Measurements from ENCODE around the gene PTGFRN.

DNA sequence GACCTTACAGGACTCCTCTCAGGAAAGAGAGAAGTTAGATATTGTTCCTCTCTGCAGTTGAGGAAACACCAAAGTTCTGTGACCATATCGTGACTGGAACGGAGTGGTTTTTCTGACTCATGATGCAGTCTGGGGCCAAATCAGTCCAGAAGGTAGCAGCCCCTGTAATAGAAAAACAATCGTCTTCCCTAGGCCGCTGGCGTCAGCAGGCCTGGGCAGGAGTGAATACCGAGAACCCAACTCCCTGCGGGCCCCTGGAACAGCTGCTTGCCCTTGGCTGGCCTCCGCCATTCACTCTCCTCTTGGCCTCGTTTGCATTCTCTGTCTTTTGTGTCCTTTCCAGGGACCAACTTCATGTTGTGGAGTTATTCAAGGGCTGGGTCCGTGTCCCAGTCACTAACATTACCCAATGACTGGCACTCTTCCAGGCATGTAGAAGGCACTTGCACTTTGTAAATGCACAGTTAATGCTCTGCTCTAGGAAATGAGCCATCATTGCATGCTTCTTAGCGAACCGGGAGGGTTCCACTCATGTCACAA, 81.0 kb downstream of the PTGFRN start:
- TF ChIP-seq, protein P1, sequence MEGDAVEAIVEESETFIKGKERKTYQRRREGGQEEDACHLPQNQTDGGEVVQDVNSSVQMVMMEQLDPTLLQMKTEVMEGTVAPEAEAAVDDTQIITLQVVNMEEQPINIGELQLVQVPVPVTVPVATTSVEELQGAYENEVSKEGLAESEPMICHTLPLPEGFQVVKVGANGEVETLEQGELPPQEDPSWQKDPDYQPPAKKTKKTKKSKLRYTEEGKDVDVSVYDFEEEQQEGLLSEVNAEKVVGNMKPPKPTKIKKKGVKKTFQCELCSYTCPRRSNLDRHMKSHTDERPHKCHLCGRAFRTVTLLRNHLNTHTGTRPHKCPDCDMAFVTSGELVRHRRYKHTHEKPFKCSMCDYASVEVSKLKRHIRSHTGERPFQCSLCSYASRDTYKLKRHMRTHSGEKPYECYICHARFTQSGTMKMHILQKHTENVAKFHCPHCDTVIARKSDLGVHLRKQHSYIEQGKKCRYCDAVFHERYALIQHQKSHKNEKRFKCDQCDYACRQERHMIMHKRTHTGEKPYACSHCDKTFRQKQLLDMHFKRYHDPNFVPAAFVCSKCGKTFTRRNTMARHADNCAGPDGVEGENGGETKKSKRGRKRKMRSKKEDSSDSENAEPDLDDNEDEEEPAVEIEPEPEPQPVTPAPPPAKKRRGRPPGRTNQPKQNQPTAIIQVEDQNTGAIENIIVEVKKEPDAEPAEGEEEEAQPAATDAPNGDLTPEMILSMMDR (optimal IDR thresholded peaks at IDR 0.05 in 1 of 3, IDR thresholded peaks at IDR 0.05 in 1 of 3, conservative IDR thresholded peaks at IDR 0.05 in 1 of 3; ENCODE audit: extremely low read depth in 1 of 3, insufficient read depth in 2 of 3, low read length in 3 of 3): no peak
- TF ChIP-seq EZH2 (IDR thresholded peaks at IDR 0.05; ENCODE audit: low read length): no peak

Measured in keratinocyte (primary cell).